Endothelial cell of umbilical vein (primary cell): ENCODE results near the gene OSGIN1. TPM values are rescaled to one million over a fixed set of nuclear protein-coding genes. Genes with fewer than 3 reads are reported as not detected.

ENCODE experiments used
- BruUV-seq: library from RNA; stranded (reverse); fragments of 400-500 nt; replicated peaks from 2 replicates; lab custom pipeline; 2021; lab: Mats Ljungman, UMichigan
- CTCF ChIA-PET: fragments of 300-600, 350-600 bp; sonication (Branson Sonifier 250); formaldehyde crosslinking; loops from one replicate; lab custom pipeline; 2021; ENCODE audit warnings: antibody characterized with exemption, inconsistent platforms; lab: Charles Lee
- POLR2A ChIA-PET: fragments of 300-600, 350-600 bp; sonication (Branson Sonifier 250); formaldehyde crosslinking; loops from one replicate; lab custom pipeline; 2021; ENCODE audit warnings: antibody characterized with exemption, inconsistent platforms; lab: Charles Lee
- DNase-seq: peaks from one replicate; pipeline ENCODE4 v3.0.0-alpha.2; 2011; ENCODE audit warnings: low read depth, low spot score
- FAIRE-seq: peaks from 2 replicates; lab custom pipeline; 2011; peaks lifted over from hg19 to GRCh38; lab: Jason Lieb, UNC
- H2AFZ ChIP-seq: 2 replicates; pipeline ENCODE4 v1.6.0; 2012; ENCODE audit warnings: low read depth, low read length, control low read depth, inconsistent platforms
- H3K27ac ChIP-seq: 2 replicates; pipeline ENCODE4 v1.5.1; 2011; ENCODE audit warnings: low read depth, mild to moderate bottlenecking, control low read depth, low read length, moderate library complexity; ENCODE audit not compliant: insufficient read depth
- H3K27me3 ChIP-seq, 2 experiments: 2 replicates each; pipeline versions ENCODE4 v1.6.0 to v1.6.1; 2011; ENCODE audit warnings: low read length in 2 of 2, mixed read lengths in 1 of 2; ENCODE audit not compliant: control insufficient read depth in 2 of 2, insufficient read depth in 2 of 2
- H3K36me3 ChIP-seq, 2 experiments: 2 replicates in 1 of 2; 3 replicates in 1 of 2; pipeline ENCODE4 v1.5.1; 2011; ENCODE audit warnings: low read length in 2 of 2, mild to moderate bottlenecking in 1 of 2, moderate library complexity in 1 of 2; ENCODE audit not compliant: control insufficient read depth in 2 of 2, insufficient read depth in 2 of 2; ENCODE audit errors: extremely low read depth in 1 of 2
- H3K4me1 ChIP-seq: 3 replicates; pipeline ENCODE4 v1.5.1; 2011; ENCODE audit warnings: mild to moderate bottlenecking, low read length; ENCODE audit not compliant: control insufficient read depth, insufficient read depth; ENCODE audit errors: extremely low read depth
- H3K4me2 ChIP-seq: 2 replicates; pipeline ENCODE4 v1.6.1; 2011; ENCODE audit warnings: low read length, control low read depth, mixed read lengths; ENCODE audit not compliant: insufficient read depth
- H3K4me3 ChIP-seq, 3 experiments: fragments of 200-600 bp in 1 of 3; sonication (generic), shearing (Covaris generic) in 1 of 3; replicated peaks in 1 of 3; 2 replicates each; pipeline ENCODE4 v1.5.1; 2011 to 2016; ENCODE audit warnings: control low read depth in 3 of 3, low read length in 3 of 3, mild to moderate bottlenecking in 2 of 3, inconsistent platforms in 1 of 3, low read depth in 1 of 3, moderate library complexity in 1 of 3; ENCODE audit not compliant: insufficient read depth in 1 of 3
- H3K79me2 ChIP-seq: 2 replicates; pipeline ENCODE4 v1.6.0; 2012; ENCODE audit warnings: low read length, inconsistent platforms; ENCODE audit not compliant: control insufficient read depth, insufficient read depth
- H3K9ac ChIP-seq: replicated peaks from 2 replicates; pipeline ENCODE3; 2011; ENCODE audit warnings: low read length, control low read depth; ENCODE audit not compliant: insufficient read depth; ENCODE audit errors: extremely low read depth
- H3K9me1 ChIP-seq: replicated peaks from 3 replicates; pipeline ENCODE4 v1.6.0; 2011; ENCODE audit warnings: mild to moderate bottlenecking, low read length; ENCODE audit not compliant: control insufficient read depth, insufficient read depth; ENCODE audit errors: extremely low read depth
- H3K9me3 ChIP-seq: replicated peaks from 2 replicates; pipeline ENCODE4 v1.5.1; 2012; ENCODE audit warnings: low read length, inconsistent platforms; ENCODE audit not compliant: control insufficient read depth, insufficient read depth
- H4K20me1 ChIP-seq: replicated peaks from 2 replicates; pipeline ENCODE3; 2011; ENCODE audit warnings: mild to moderate bottlenecking, low read length; ENCODE audit not compliant: control insufficient read depth, insufficient read depth; ENCODE audit errors: extremely low read depth
- CTCF ChIP-seq, 2 donors: IDR thresholded peaks; 1 replicate in 1 of 2; 2 replicates in 1 of 2; pipeline ENCODE4 v1.5.1; 2011; ENCODE audit warnings: low read length in 2 of 2, mild to moderate bottlenecking in 2 of 2, moderate library complexity in 2 of 2, control low read depth in 1 of 2, inconsistent platforms in 1 of 2, low read depth in 1 of 2; ENCODE audit not compliant: insufficient read depth in 1 of 2; ENCODE audit errors: extremely low read depth in 1 of 2
- EZH2 ChIP-seq: IDR thresholded peaks from 2 replicates; pipeline ENCODE4 v1.6.1; 2012; ENCODE audit warnings: borderline replicate concordance, low read depth, mild to moderate bottlenecking, moderate library complexity, low read length, inconsistent platforms; ENCODE audit not compliant: severe bottlenecking
- FOS ChIP-seq: IDR thresholded peaks from 2 replicates; pipeline ENCODE4 v1.6.1; 2011; ENCODE audit warnings: mild to moderate bottlenecking, low read length, moderate library complexity, borderline replicate concordance; ENCODE audit not compliant: insufficient read depth
- GATA2 ChIP-seq: IDR thresholded peaks from 2 replicates; pipeline ENCODE4 v1.7.0; 2011; ENCODE audit warnings: low read depth, mild to moderate bottlenecking, moderate library complexity, mixed read lengths, low read length; ENCODE audit not compliant: insufficient read length, insufficient read depth
- JUN ChIP-seq: IDR thresholded peaks from 2 replicates; pipeline ENCODE4 v1.6.1; 2011; ENCODE audit warnings: borderline replicate concordance, low read depth; ENCODE audit not compliant: insufficient read length, insufficient read depth
- MAX ChIP-seq: IDR thresholded peaks from 2 replicates; pipeline ENCODE4 v1.6.1; 2011; ENCODE audit not compliant: insufficient read depth, insufficient read length
- MYC ChIP-seq: IDR thresholded peaks from one replicate; pipeline ENCODE4 v1.6.1; 2011; ENCODE audit warnings: mild to moderate bottlenecking, low read depth, low read length
- POLR2A ChIP-seq: IDR thresholded peaks from 2 replicates; pipeline ENCODE4 v1.6.1; 2012; ENCODE audit warnings: low read depth, mild to moderate bottlenecking, control low read depth, low read length
- POLR2AphosphoS5 ChIP-seq: IDR thresholded peaks from 2 replicates; pipeline ENCODE4 v1.6.1; 2012; ENCODE audit warnings: low read depth, mild to moderate bottlenecking, control low read depth, low read length, moderate library complexity; ENCODE audit not compliant: insufficient read depth
- dilution Hi-C: fragments of 300-500 bp; cut with MboI; formaldehyde crosslinking; loops from one replicate; pipeline ENCODE4 v1.15.0; 2019; ENCODE audit warnings: low sequenced_read_pairs; ENCODE audit not compliant: extremely low pct_ligation_motif_present
- intact Hi-C: fragments of 100-400 bp; cut with micrococcal nuclease; formaldehyde crosslinking; loops from one replicate; pipeline ENCODE4 v1.10.0; 2022
- polyA plus RNA-seq, 4 experiments: library from polyadenylated mRNA; depleted of rRNA in 3 of 4; stranded (reverse) in 3 of 4; unstranded in 1 of 4; fragments of >200 nt; gene quantifications; 2 replicates each; pipeline versions ENCODE4 v1.2.1 to v1.2.3, GENCODE V29; 2011 to 2012; ENCODE audit warnings: missing spikeins in 1 of 4
- total RNA-seq: library from RNA; stranded (reverse); gene quantifications from 2 replicates; pipeline ENCODE4 v1.2.3, GENCODE V29; 2021

The OSGIN1 gene
- total and polyA plus RNA-seq, 2 donors (not counting 3 experiments of a cell fraction or from before 2014, with no cell fraction given): 9.2 to 11.0 TPM

GRCh38 chr16:83994703-83995102 lies 41.7 kb downstream of the OSGIN1 start:
- no peaks in the 10 kb centered on the region for H3K9me1 ChIP-seq
- H3K4me3 ChIP-seq: no peak overlapping the region
- no peak overlapping the region for H3K27ac ChIP-seq
- H3K27me3 ChIP-seq: no peaks in the 10 kb centered on the region
- CTCF ChIA-PET: interaction anchor here (1.3 kb wide), 1 partner anchor 12 kb away, joined by 3 read pairs; no protein-coding TSS in a partner anchor
- TF ChIP-seq POLR2A (no peak), MYC (no peak), MAX (no peak), CTCF (IDR thresholded peaks at IDR 0.05; ENCODE audit: extremely low read depth in 1 of 2, insufficient read depth in 1 of 2, low read depth in 1 of 2, low read length in 2 of 2) (no peak), EZH2 (no peak), JUN (no peak), FOS (no peak), POLR2AphosphoS5 (no peak), GATA2 (no peak)
- no peaks in the 10 kb centered on the region for H3K36me3 ChIP-seq
- BruUV-seq: no TSS peak
- no peak overlapping the region for H3K4me2 ChIP-seq
- no peak overlapping the region for H3K9ac ChIP-seq
- POLR2A ChIA-PET: no interaction called here
- H4K20me1 ChIP-seq: no peaks in the 10 kb centered on the region
- dilution Hi-C loops: no loop called here
- no peak overlapping the region for H2AFZ ChIP-seq
- intact Hi-C loops: no loop called here
- H3K9me3 ChIP-seq: no peaks in the 10 kb centered on the region
- H3K4me1 ChIP-seq: no peaks in the 10 kb centered on the region
- FAIRE-seq: no peak
- no peak for DNase-seq
- H3K79me2 ChIP-seq: no peaks in the 10 kb centered on the region
